T-cell (primary cell): ENCODE data around the gene CUEDC1. TPM values are rescaled to one million over a fixed set of nuclear protein-coding genes. Genes with fewer than 3 reads are reported as not detected.

Experiments used
- ATAC-seq, 4 experiments: fragments of 200-7000 bp in 3 of 4; fragments of 150-1000 bp in 1 of 4; cut with Tn5 transposase; replicated peaks in 1 of 4; 1 replicate in 3 of 4; 2 replicates in 1 of 4; pipeline ENCODE4 v1.10.0; 2021; ENCODE audit warnings: moderate library complexity in 3 of 4, mild to moderate bottlenecking in 2 of 4, moderate number of reproducible peaks in 1 of 4
- CTCF ChIA-PET, 2 donors: fragments of 300-600 bp; sonication (Branson Sonifier 250); formaldehyde crosslinking; loops; one replicate each; lab custom pipeline; 2022; ENCODE audit warnings: antibody characterized with exemption in 2 of 2; lab: Charles Lee
- POLR2A ChIA-PET, 2 donors: fragments of 300-600 bp; sonication (Branson Sonifier 250); formaldehyde crosslinking; loops; one replicate each; lab custom pipeline; 2022; ENCODE audit warnings: antibody characterized with exemption in 2 of 2; lab: Charles Lee
- DNase-seq, 35 experiments: peaks; one replicate each; pipeline versions ENCODE4 v3.0.0 to v3.0.0-alpha.2; 2013 to 2023
- H3K27ac ChIP-seq: one replicate; pipeline ENCODE4 v1.5.1; 2013; ENCODE audit warnings: low read length
- H3K27me3 ChIP-seq, 2 experiments: replicated peaks in 1 of 2; 1 replicate in 1 of 2; 2 replicates in 1 of 2; pipeline versions ENCODE4 v1.6.1 to v1.7.0; 2013; ENCODE audit warnings: low read length in 1 of 2, mixed read lengths in 1 of 2; ENCODE audit not compliant: control insufficient read depth in 2 of 2, insufficient read depth in 2 of 2; ENCODE audit errors: extremely low read depth in 1 of 2
- H3K36me3 ChIP-seq, 2 donors: 1 replicate in 1 of 2; 2 replicates in 1 of 2; pipeline versions ENCODE4 v1.6.1 to v1.7.0; 2013; ENCODE audit warnings: low read length in 1 of 2; ENCODE audit not compliant: control insufficient read depth in 2 of 2, insufficient read depth in 1 of 2; ENCODE audit errors: extremely low read depth in 1 of 2
- H3K4me1 ChIP-seq, 2 experiments: 1 replicate in 1 of 2; 2 replicates in 1 of 2; pipeline versions ENCODE4 v1.6.1 to v1.7.0; 2013; ENCODE audit warnings: low read length in 2 of 2, mixed read lengths in 1 of 2; ENCODE audit not compliant: insufficient read depth in 2 of 2, control insufficient read depth in 1 of 2; ENCODE audit errors: extremely low read depth in 1 of 2
- H3K4me3 ChIP-seq, 2 donors: 1 replicate in 1 of 2; 2 replicates in 1 of 2; pipeline versions ENCODE4 v1.5.1 to v1.7.0; 2013; ENCODE audit warnings: mild to moderate bottlenecking in 2 of 2, low read length in 1 of 2, moderate library complexity in 1 of 2; ENCODE audit not compliant: control insufficient read depth in 1 of 2; ENCODE audit errors: extremely low read depth in 1 of 2
- H3K9me3 ChIP-seq: 2 replicates; pipeline ENCODE4 v1.7.0; 2013
- H3K27ac Mint-ChIP-seq, 2 donors: one replicate each; pipeline ENCODE4 v1.8.0; 2020 to 2021; ENCODE audit warnings: mild to moderate bottlenecking in 2 of 2, mixed read lengths in 2 of 2
- H3K27me3 Mint-ChIP-seq, 2 donors: one replicate each; pipeline ENCODE4 v1.8.0; 2021 to 2022; ENCODE audit warnings: mixed read lengths in 2 of 2
- H3K36me3 Mint-ChIP-seq: one replicate; pipeline ENCODE4 v1.8.0; 2021; ENCODE audit warnings: mixed read lengths
- H3K4me1 Mint-ChIP-seq, 3 donors: one replicate each; pipeline ENCODE4 v1.8.0; 2020 to 2022; ENCODE audit warnings: mixed read lengths in 3 of 3, mild to moderate bottlenecking in 1 of 3
- H3K4me3 Mint-ChIP-seq, 3 donors: one replicate each; pipeline ENCODE4 v1.8.0; 2020 to 2022; ENCODE audit warnings: mild to moderate bottlenecking in 3 of 3, mixed read lengths in 3 of 3, moderate library complexity in 3 of 3
- H3K9me3 Mint-ChIP-seq, 3 donors: one replicate each; pipeline ENCODE4 v1.8.0; 2020 to 2022; ENCODE audit warnings: mixed read lengths in 3 of 3
- whole genome bisulfite sequencing: methylation state at CpG from one replicate; pipeline ENCODE4 v1.1.5; 2013; ENCODE audit warnings: missing lambda C conversion rate; ENCODE audit not compliant: insufficient coverage; 5-methylcytosine and 5-hydroxymethylcytosine counted together
- total RNA-seq, 35 experiments: library from RNA in 6 of 35; stranded (reverse) in 6 of 35; fragments of 120-200 nt in 1 of 35; gene quantifications; one replicate each; pipeline versions ENCODE4 v1.2.1 to v1.2.4 and lab custom pipeline; 2013 to 2026

Gene CUEDC1
- total RNA-seq, 5 donors from 2014 or later (not counting 1 experiment from before 2014, with no cell fraction given): 0.33 to 1.4 (median 0.74) TPM; not detected in 1

GRCh38 chr17:57940653-57941329, 14.4 kb downstream of the CUEDC1 start:
- ATAC-seq (no peak), DNase-seq (no peak)
- no peak overlapping the region for H3K4me3 ChIP-seq
- Mint-ChIP-seq H3K4me3 (no peak overlapping the region), H3K27ac (no peak overlapping the region), H3K4me1 (peaks cover 7 to 11% (median 11%) of the 10 kb centered on the region in 3 donors), H3K27me3 (peaks cover 4 to 11% of the 10 kb centered on the region in 2 donors), H3K9me3 (no peaks in the 10 kb centered on the region), H3K36me3 (no peaks in the 10 kb centered on the region)
- H3K27me3 ChIP-seq: peaks cover 0 to 16% of the 10 kb centered on the region in 2 experiments
- H3K4me1 ChIP-seq: peaks cover 0 to 6% of the 10 kb centered on the region in 2 experiments
- no peak overlapping the region for H3K27ac ChIP-seq
- H3K9me3 ChIP-seq: no peaks in the 10 kb centered on the region
- H3K36me3 ChIP-seq: no peaks in the 10 kb centered on the region
- POLR2A ChIA-PET: interaction anchor here in 1 of 2 donors (0.5 kb wide), 1 partner anchor 94 kb away, joined by 4 read pairs; no protein-coding TSS in a partner anchor
- 38% methylated on average over 1 of the region's 5 CpGs for WGBS
- CTCF ChIA-PET: no interaction called here

GRCh38 chr17:57940231-57940630, 15.0 kb downstream of the CUEDC1 start:
- Mint-ChIP-seq H3K36me3 (no peaks in the 10 kb centered on the region), H3K27me3 (peaks cover 4 to 11% of the 10 kb centered on the region in 2 donors), H3K9me3 (no peaks in the 10 kb centered on the region), H3K4me3 (no peak overlapping the region), H3K27ac (no peak overlapping the region), H3K4me1 (peaks cover 7 to 11% (median 11%) of the 10 kb centered on the region in 3 donors)
- no peaks in the 10 kb centered on the region for H3K36me3 ChIP-seq
- CTCF ChIA-PET: interaction anchor here (0.6 to 1.1 kb wide), 3 partner anchors 9 to 73 kb away, joined by 3 read pairs; no protein-coding TSS in a partner anchor
- no peak overlapping the region for H3K27ac ChIP-seq
- peaks cover 0 to 16% of the 10 kb centered on the region in 2 experiments for H3K27me3 ChIP-seq
- no peak for DNase-seq
- POLR2A ChIA-PET: no interaction called here
- ATAC-seq: no peak
- no peak overlapping the region for H3K4me3 ChIP-seq
- WGBS: 100% methylated on average over 1 of the region's 5 CpGs
- H3K9me3 ChIP-seq: no peaks in the 10 kb centered on the region
- peaks cover 0 to 6% of the 10 kb centered on the region in 2 experiments for H3K4me1 ChIP-seq

GRCh38 chr17:57939797-57940196, 15.4 kb downstream of the CUEDC1 start:
- Mint-ChIP-seq H3K36me3 (no peaks in the 10 kb centered on the region), H3K27me3 (peaks cover 4 to 11% of the 10 kb centered on the region in 2 donors), H3K4me1 (peaks cover 7 to 11% (median 11%) of the 10 kb centered on the region in 3 donors), H3K27ac (no peak overlapping the region), H3K4me3 (no peak overlapping the region), H3K9me3 (no peaks in the 10 kb centered on the region)
- H3K4me3 ChIP-seq: no peak overlapping the region
- peaks cover 0 to 6% of the 10 kb centered on the region in 2 experiments for H3K4me1 ChIP-seq
- ChIA-PET CTCF (interaction anchor here (0.5 to 1.1 kb wide), 5 partner anchors 9 to 85 kb away, joined by 3 to 6 read pairs (median 3); no protein-coding TSS in a partner anchor), POLR2A (interaction anchor here in 1 of 2 donors (0.5 kb wide), 1 partner anchor 53 kb away, joined by 6 read pairs; no protein-coding TSS in a partner anchor)
- no peaks in the 10 kb centered on the region for H3K36me3 ChIP-seq
- DNase-seq (peak in 21 of 35 experiments; percentile 11 to 61 (median 26)), ATAC-seq (peak in 3 of 4 experiments; percentile 48 to 72 (median 58))
- WGBS: 7% methylated on average over 3 of the region's 7 CpGs
- H3K27ac ChIP-seq: no peak overlapping the region
- peaks cover 0 to 20% of the 10 kb centered on the region in 2 experiments for H3K27me3 ChIP-seq
- no peaks in the 10 kb centered on the region for H3K9me3 ChIP-seq

GRCh38 chr17:57938061-57938502, 17.1 kb downstream of the CUEDC1 start:
- Mint-ChIP-seq H3K4me3 (no peak overlapping the region), H3K4me1 (peaks cover 7 to 11% (median 11%) of the 10 kb centered on the region in 3 donors), H3K9me3 (no peaks in the 10 kb centered on the region), H3K36me3 (no peaks in the 10 kb centered on the region), H3K27me3 (peaks cover 4 to 11% of the 10 kb centered on the region in 2 donors), H3K27ac (no peak overlapping the region)
- WGBS: 77% methylated on average over 7 of the region's 7 CpGs
- Histone ChIP-seq H3K4me3 (no peak overlapping the region), H3K36me3 (no peaks in the 10 kb centered on the region), H3K27ac (no peak overlapping the region), H3K27me3 (peaks cover 0 to 22% of the 10 kb centered on the region in 2 experiments), H3K4me1 (peaks cover 0 to 6% of the 10 kb centered on the region in 2 experiments), H3K9me3 (no peaks in the 10 kb centered on the region)
- DNase-seq (no peak), ATAC-seq (no peak)
- POLR2A ChIA-PET: no interaction called here
- CTCF ChIA-PET: interaction anchor here in 1 of 2 donors (0.8 kb wide), 1 partner anchor 15 kb away, joined by 3 read pairs; no protein-coding TSS in a partner anchor

GRCh38 chr17:57937492-57937891, 17.7 kb downstream of the CUEDC1 start:
- peaks cover 7 to 11% (median 11%) of the 10 kb centered on the region in 3 donors for H3K4me1 Mint-ChIP-seq
- POLR2A ChIA-PET: no interaction called here

More at GRCh38 chr17:57937492-57937891, 17.7 kb downstream of the CUEDC1 start:
- no CpG with 5 or more reads among the region's 2 CpGs for WGBS
- Mint-ChIP-seq H3K4me3 (no peak overlapping the region), H3K27ac (no peak overlapping the region), H3K9me3 (no peaks in the 10 kb centered on the region), H3K36me3 (no peaks in the 10 kb centered on the region), H3K27me3 (peaks cover 4 to 11% of the 10 kb centered on the region in 2 donors)
- Histone ChIP-seq H3K9me3 (no peaks in the 10 kb centered on the region), H3K27me3 (peaks cover 0 to 20% of the 10 kb centered on the region in 2 experiments), H3K27ac (no peak overlapping the region), H3K36me3 (no peaks in the 10 kb centered on the region), H3K4me3 (no peak overlapping the region), H3K4me1 (peaks cover 0 to 6% of the 10 kb centered on the region in 2 experiments)
- ATAC-seq (no peak), DNase-seq (no peak)
- CTCF ChIA-PET: no interaction called here
